Trophoblast cell (in vitro differentiated cells and primary cell): ENCODE data around the gene BIRC7.

Experiments
- DNase-seq, 2 donors: peaks; one replicate each; pipeline ENCODE4 v3.0.0-alpha.2; 2016
- H2AFZ ChIP-seq: 2 replicates; pipeline ENCODE4 v1.6.1; 2013; ENCODE audit warnings: low read length, moderate library complexity, mild to moderate bottlenecking; ENCODE audit not compliant: insufficient read depth, poor library complexity
- H2AK5ac ChIP-seq: 2 replicates; pipeline ENCODE4 v1.6.1; 2013; ENCODE audit warnings: mild to moderate bottlenecking, low read length
- H2BK120ac ChIP-seq: 2 replicates; pipeline ENCODE4 v1.6.1; 2013; ENCODE audit warnings: low read length, mild to moderate bottlenecking, moderate library complexity; ENCODE audit not compliant: insufficient read depth, poor library complexity
- H2BK12ac ChIP-seq: 2 replicates; pipeline ENCODE4 v1.6.1; 2013; ENCODE audit warnings: mild to moderate bottlenecking, low read length, moderate library complexity
- H2BK5ac ChIP-seq: 2 replicates; pipeline ENCODE4 v1.6.1; 2013; ENCODE audit warnings: low read length, low read depth, moderate library complexity, mild to moderate bottlenecking; ENCODE audit not compliant: poor library complexity
- H3K14ac ChIP-seq: 2 replicates; pipeline ENCODE4 v1.6.1; 2013; ENCODE audit warnings: mild to moderate bottlenecking, low read length
- H3K18ac ChIP-seq: 2 replicates; pipeline ENCODE4 v1.6.1; 2013; ENCODE audit warnings: mild to moderate bottlenecking, low read length
- H3K23ac ChIP-seq: 2 replicates; pipeline ENCODE4 v1.6.1; 2013; ENCODE audit warnings: low read length
- H3K27ac ChIP-seq: 2 replicates; pipeline ENCODE4 v1.5.1; 2013; ENCODE audit warnings: low read depth, mild to moderate bottlenecking, inconsistent platforms, low read length, moderate library complexity
- H3K27me3 ChIP-seq: 2 replicates; pipeline ENCODE4 v1.6.1; 2013; ENCODE audit warnings: inconsistent platforms, mild to moderate bottlenecking, low read length, moderate library complexity; ENCODE audit not compliant: insufficient read depth
- H3K36me3 ChIP-seq, 2 experiments: 1 replicate in 1 of 2; 2 replicates in 1 of 2; pipeline ENCODE4 v1.6.1; 2013; ENCODE audit warnings: low read length in 2 of 2, mild to moderate bottlenecking in 2 of 2, moderate library complexity in 1 of 2; ENCODE audit not compliant: insufficient read depth in 2 of 2, control insufficient read depth in 1 of 2
- H3K4ac ChIP-seq: 2 replicates; pipeline ENCODE4 v1.6.1; 2013; ENCODE audit warnings: low read depth, mild to moderate bottlenecking, low read length, moderate library complexity
- H3K4me1 ChIP-seq, 2 experiments: 1 replicate in 1 of 2; 2 replicates in 1 of 2; pipeline ENCODE4 v1.6.1; 2013; ENCODE audit warnings: low read length in 2 of 2, mild to moderate bottlenecking in 2 of 2, moderate library complexity in 1 of 2; ENCODE audit not compliant: insufficient read depth in 2 of 2, control insufficient read depth in 1 of 2
- H3K4me2 ChIP-seq: 2 replicates; pipeline ENCODE4 v1.6.1; 2013; ENCODE audit warnings: inconsistent platforms, mild to moderate bottlenecking, low read length, moderate library complexity
- H3K4me3 ChIP-seq: 2 replicates; pipeline ENCODE4 v1.5.1; 2013; ENCODE audit warnings: mild to moderate bottlenecking, low read depth, low read length, inconsistent platforms
- H3K79me1 ChIP-seq: one replicate; pipeline ENCODE4 v1.6.1; 2013; ENCODE audit warnings: low read length
- H3K79me2 ChIP-seq: 2 replicates; pipeline ENCODE4 v1.6.1; 2013; ENCODE audit warnings: low read length, mild to moderate bottlenecking; ENCODE audit not compliant: control insufficient read depth, insufficient read depth, poor library complexity
- H3K9ac ChIP-seq: 2 replicates; pipeline ENCODE4 v1.6.1; 2013; ENCODE audit warnings: mild to moderate bottlenecking, low read length
- H3K9me3 ChIP-seq: 2 replicates; pipeline ENCODE4 v1.6.1; 2013; ENCODE audit warnings: low read depth, mild to moderate bottlenecking, control low read depth, inconsistent platforms, low read length; ENCODE audit not compliant: insufficient read depth
- H4K12ac ChIP-seq: 2 replicates; pipeline ENCODE4 v1.6.1; 2013; ENCODE audit warnings: low read depth, mild to moderate bottlenecking, low read length, moderate library complexity
- H4K8ac ChIP-seq: 2 replicates; pipeline ENCODE4 v1.6.1; 2013; ENCODE audit warnings: low read depth, mild to moderate bottlenecking, low read length, moderate library complexity
- H4K91ac ChIP-seq: one replicate; pipeline ENCODE4 v1.6.1; 2013; ENCODE audit warnings: low read depth, mild to moderate bottlenecking, low read length, moderate library complexity
- WGBS: extraction: QIAGEN DNeasy Blood & Tissue Kit; methylation state at CpG from one replicate; pipeline ENCODE4 v1.1.7; 2013; ENCODE audit warnings: missing lambda C conversion rate; ENCODE audit not compliant: insufficient read length, insufficient coverage; ENCODE audit errors: extremely low coverage; 5-methylcytosine and 5-hydroxymethylcytosine counted together

The BIRC7 gene

GRCh38 chr20:63188159-63188442 lies 47.6 kb upstream of the BIRC7 start:
- H2BK12ac ChIP-seq = no peak overlapping the region
- no peak overlapping the region for H2AFZ ChIP-seq
- H3K79me2 ChIP-seq = no peaks in the 10 kb centered on the region
- H2BK120ac ChIP-seq = no peak overlapping the region
- peaks cover 0 to 2% of the 10 kb centered on the region in 2 experiments for H3K36me3 ChIP-seq
- no peak overlapping the region for H4K8ac ChIP-seq
- no peak overlapping the region for H3K4me2 ChIP-seq
- no CpG with 5 or more reads among the region's 13 CpGs for WGBS
- no peak for DNase-seq
- no peak overlapping the region for H3K18ac ChIP-seq
- H3K23ac ChIP-seq = no peak overlapping the region
- no peaks in the 10 kb centered on the region for H3K79me1 ChIP-seq
- no peak overlapping the region for H3K27ac ChIP-seq
- H2AK5ac ChIP-seq = no peak overlapping the region
- H3K14ac ChIP-seq = no peak overlapping the region
- H3K9me3 ChIP-seq = peaks cover 17% of the 10 kb centered on the region
- H3K4me1 ChIP-seq = no peaks in the 10 kb centered on the region
- H2BK5ac ChIP-seq = no peak overlapping the region
- H4K12ac ChIP-seq = no peak overlapping the region
- H4K91ac ChIP-seq = no peak overlapping the region
- no peak overlapping the region for H3K4ac ChIP-seq
- no peaks in the 10 kb centered on the region for H3K27me3 ChIP-seq
- H3K4me3 ChIP-seq = no peak overlapping the region
- H3K9ac ChIP-seq = no peak overlapping the region

GRCh38 chr20:63188641-63189321 lies 46.9 kb upstream of the BIRC7 start:
- Histone ChIP-seq H3K9me3 (peaks cover 17% of the 10 kb centered on the region), H3K27me3 (no peaks in the 10 kb centered on the region), H3K23ac (no peak overlapping the region), H2BK12ac (no peak overlapping the region), H3K79me1 (no peaks in the 10 kb centered on the region), H3K4me1 (no peaks in the 10 kb centered on the region), H4K8ac (no peak overlapping the region), H4K91ac (no peak overlapping the region), H3K9ac (no peak overlapping the region), H3K4me3 (no peak overlapping the region), H4K12ac (no peak overlapping the region), H3K14ac (no peak overlapping the region), H3K79me2 (no peaks in the 10 kb centered on the region), H2AFZ (no peak overlapping the region), H2AK5ac (no peak overlapping the region), H2BK120ac (no peak overlapping the region), H3K4me2 (no peak overlapping the region), H2BK5ac (no peak overlapping the region), H3K4ac (no peak overlapping the region), H3K27ac (no peak overlapping the region), H3K18ac (no peak overlapping the region), H3K36me3 (peaks cover 0 to 2% of the 10 kb centered on the region in 2 experiments)
- DNase-seq = no peak
- no CpG with 5 or more reads among the region's 15 CpGs for WGBS

DNA sequence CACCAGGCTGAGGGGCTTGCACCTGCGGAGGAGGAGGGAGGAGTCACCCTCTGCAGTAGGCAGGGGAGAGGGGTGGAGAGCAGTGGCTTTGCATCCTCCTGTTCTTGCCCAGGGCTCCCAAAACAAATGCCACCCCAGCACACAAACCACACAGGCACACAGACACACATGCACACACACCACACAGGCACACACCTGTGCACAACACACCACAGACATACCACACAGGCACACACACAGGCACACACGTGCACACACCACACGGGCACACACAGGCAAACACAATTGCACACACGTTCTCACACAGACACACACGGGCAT lies 46.4 kb upstream of the BIRC7 start:
- Histone ChIP-seq H4K12ac (no peak overlapping the region), H4K8ac (no peak overlapping the region), H3K14ac (no peak overlapping the region), H2BK120ac (no peak overlapping the region), H2BK5ac (no peak overlapping the region), H3K79me2 (no peaks in the 10 kb centered on the region), H3K9me3 (peaks cover 17% of the 10 kb centered on the region), H2AFZ (no peak overlapping the region), H3K9ac (no peak overlapping the region), H2BK12ac (no peak overlapping the region), H3K4me2 (no peak overlapping the region), H2AK5ac (no peak overlapping the region), H3K4me3 (no peak overlapping the region), H3K36me3 (peaks cover 0 to 2% of the 10 kb centered on the region in 2 experiments), H3K79me1 (no peaks in the 10 kb centered on the region), H3K4ac (no peak overlapping the region), H4K91ac (no peak overlapping the region), H3K27ac (no peak overlapping the region), H3K27me3 (no peaks in the 10 kb centered on the region), H3K23ac (no peak overlapping the region), H3K18ac (no peak overlapping the region), H3K4me1 (no peaks in the 10 kb centered on the region)
- WGBS = no CpG with 5 or more reads among the region's 5 CpGs
- DNase-seq = no peak

- Histone ChIP-seq H3K9ac (no peak overlapping the region), H3K4ac (no peak overlapping the region), H2BK5ac (no peak overlapping the region), H2BK12ac (no peak overlapping the region), H3K4me1 (no peaks in the 10 kb centered on the region), H3K36me3 (peaks cover under 1 to 5% of the 10 kb centered on the region in 2 experiments), H3K18ac (no peak overlapping the region), H3K79me2 (no peaks in the 10 kb centered on the region), H3K4me2 (no peak overlapping the region), H2AK5ac (no peak overlapping the region), H4K8ac (no peak overlapping the region), H3K79me1 (no peaks in the 10 kb centered on the region), H3K4me3 (no peak overlapping the region), H3K27ac (no peak overlapping the region), H3K23ac (no peak overlapping the region), H3K14ac (no peak overlapping the region), H4K91ac (no peak overlapping the region), H2AFZ (no peak overlapping the region), H4K12ac (no peak overlapping the region), H3K27me3 (no peaks in the 10 kb centered on the region), H2BK120ac (no peak overlapping the region), H3K9me3 (peaks cover 13% of the 10 kb centered on the region)
- DNase-seq = no peak
- WGBS = no CpG with 5 or more reads among the region's 17 CpGs
Measured at GRCh38 chr20:63189846-63190559, 45.7 kb upstream of the BIRC7 start.
